ENCODE data around the gene SPRING1.

DNA sequence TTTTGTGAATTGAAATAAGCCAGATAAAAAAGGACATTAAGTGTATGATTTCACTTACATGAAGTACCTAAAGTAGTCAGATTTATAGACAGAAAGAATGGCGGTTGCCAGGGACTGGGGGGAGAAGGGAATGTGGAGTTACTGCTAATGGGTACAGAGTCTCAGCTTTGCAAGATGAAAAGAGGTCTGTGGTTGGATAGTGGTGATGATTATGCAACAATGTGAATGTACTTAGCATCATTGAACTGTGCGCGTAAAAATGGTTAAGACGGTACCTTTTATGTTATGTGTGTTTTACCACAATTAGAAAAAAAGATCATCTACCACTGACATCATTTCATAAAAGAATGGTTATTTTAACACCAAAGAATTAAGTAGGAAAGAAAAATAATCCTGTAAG, 36.2 kb upstream of the SPRING1 start:
- TF ChIP-seq, protein P1, sequence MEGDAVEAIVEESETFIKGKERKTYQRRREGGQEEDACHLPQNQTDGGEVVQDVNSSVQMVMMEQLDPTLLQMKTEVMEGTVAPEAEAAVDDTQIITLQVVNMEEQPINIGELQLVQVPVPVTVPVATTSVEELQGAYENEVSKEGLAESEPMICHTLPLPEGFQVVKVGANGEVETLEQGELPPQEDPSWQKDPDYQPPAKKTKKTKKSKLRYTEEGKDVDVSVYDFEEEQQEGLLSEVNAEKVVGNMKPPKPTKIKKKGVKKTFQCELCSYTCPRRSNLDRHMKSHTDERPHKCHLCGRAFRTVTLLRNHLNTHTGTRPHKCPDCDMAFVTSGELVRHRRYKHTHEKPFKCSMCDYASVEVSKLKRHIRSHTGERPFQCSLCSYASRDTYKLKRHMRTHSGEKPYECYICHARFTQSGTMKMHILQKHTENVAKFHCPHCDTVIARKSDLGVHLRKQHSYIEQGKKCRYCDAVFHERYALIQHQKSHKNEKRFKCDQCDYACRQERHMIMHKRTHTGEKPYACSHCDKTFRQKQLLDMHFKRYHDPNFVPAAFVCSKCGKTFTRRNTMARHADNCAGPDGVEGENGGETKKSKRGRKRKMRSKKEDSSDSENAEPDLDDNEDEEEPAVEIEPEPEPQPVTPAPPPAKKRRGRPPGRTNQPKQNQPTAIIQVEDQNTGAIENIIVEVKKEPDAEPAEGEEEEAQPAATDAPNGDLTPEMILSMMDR (conservative IDR thresholded peaks at IDR 0.05): no peak
- no peak for TF ChIP-seq ZFX (IDR thresholded peaks at IDR 0.05)
